Muscle of leg (tissue), 11 donors: ENCODE data around the gene GPRC5B. TPM values are rescaled to one million over a fixed set of nuclear protein-coding genes. Genes with fewer than 3 reads are reported as not detected.

Experiments
- DNase-seq: peaks from one replicate; pipeline ENCODE4 v3.0.0; 2013
- H3K27ac ChIP-seq: one replicate; pipeline ENCODE4 v1.5.1; 2013; ENCODE audit warnings: mild to moderate bottlenecking, low read length, control low read depth
- H3K27me3 ChIP-seq: one replicate; pipeline ENCODE4 v1.6.1; 2013; ENCODE audit warnings: low read length; ENCODE audit not compliant: control insufficient read depth, insufficient read depth
- H3K36me3 ChIP-seq: one replicate; pipeline ENCODE4 v1.6.1; 2013; ENCODE audit warnings: low read length; ENCODE audit not compliant: control insufficient read depth, insufficient read depth
- H3K4me1 ChIP-seq: one replicate; pipeline ENCODE4 v1.6.1; 2013; ENCODE audit warnings: low read length; ENCODE audit not compliant: control insufficient read depth, insufficient read depth
- H3K4me3 ChIP-seq: one replicate; pipeline ENCODE4 v1.5.1; 2013; ENCODE audit warnings: low read length, control low read depth
- H3K9me3 ChIP-seq: replicated peaks from 2 replicates; pipeline ENCODE4 v1.6.1; 2013; ENCODE audit warnings: low read depth, low read length; ENCODE audit not compliant: control insufficient read depth
- WGBS: methylation state at CpG from one replicate; pipeline ENCODE4 v1.1.5; 2013; ENCODE audit warnings: missing lambda C conversion rate; ENCODE audit not compliant: insufficient coverage; 5-methylcytosine and 5-hydroxymethylcytosine counted together
- polyA plus RNA-seq, 8 donors: library from polyadenylated mRNA; unstranded; fragments of 120-200 nt; gene quantifications; one replicate each; pipeline versions ENCODE4 v1.2.1 to v1.2.3, GENCODE V29; 2013; ENCODE audit warnings: inconsistent platforms in 1 of 8, low replicate concordance in 1 of 8; ENCODE audit not compliant: insufficient read length in 8 of 8, insufficient read depth in 1 of 8
- total RNA-seq: library from RNA; stranded (reverse); fragments of 120-200 nt; gene quantifications from one replicate; pipeline ENCODE4 v1.2.4, GENCODE V29; 2013

GPRC5B gene
- total and polyA plus RNA-seq, 9 donors: 39.9 to 92.0 (median 78.8) TPM

DNA sequence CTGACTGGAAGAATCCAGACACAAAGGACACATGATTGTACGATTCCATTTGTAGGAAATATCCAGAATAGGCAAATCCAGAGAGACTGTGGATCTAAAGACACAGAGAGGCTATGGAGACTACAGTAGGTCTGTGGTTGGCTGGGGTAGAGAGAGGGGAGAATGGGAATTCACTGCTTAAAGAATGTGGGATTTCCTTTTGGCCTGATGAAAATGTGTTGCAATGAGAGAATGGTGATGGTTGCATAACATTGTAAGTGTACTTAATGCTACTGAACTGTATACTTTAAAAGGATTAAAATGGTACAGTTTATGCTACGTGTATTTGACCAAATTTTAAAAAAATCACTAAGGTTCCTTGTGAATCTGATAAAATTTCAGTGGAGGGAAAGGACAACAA is 62.1 kb downstream of the GPRC5B start:
- no peaks in the 10 kb centered on the region for H3K4me1 ChIP-seq
- H3K27ac ChIP-seq: no peak overlapping the region
- H3K9me3 ChIP-seq: no peaks in the 10 kb centered on the region
- no peaks in the 10 kb centered on the region for H3K36me3 ChIP-seq
- no peak overlapping the region for H3K4me3 ChIP-seq
- WGBS: 45% methylated on average over 2 of the region's 2 CpGs
- peak; percentile 67 for DNase-seq
- H3K27me3 ChIP-seq: no peaks in the 10 kb centered on the region

DNA sequence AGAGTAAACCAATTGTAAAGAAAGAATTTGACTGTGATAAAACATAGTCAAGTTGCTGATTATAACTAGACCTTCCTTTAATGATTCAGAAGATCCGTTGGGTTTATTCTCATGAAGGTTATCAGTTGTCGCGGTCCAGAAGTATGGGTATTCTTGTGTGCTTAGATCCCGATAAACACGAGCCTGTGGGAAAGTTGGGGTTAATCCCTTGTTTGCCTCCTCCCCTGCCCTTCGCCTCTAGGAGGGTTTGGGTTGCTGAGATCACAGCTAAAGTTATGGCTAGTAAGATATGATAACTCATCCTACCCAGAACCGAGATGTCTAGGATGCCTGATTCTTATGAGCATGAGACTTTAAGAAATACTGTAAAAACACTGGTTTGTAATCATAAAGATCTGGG is 66.8 kb downstream of the GPRC5B start:
- no peaks in the 10 kb centered on the region for H3K36me3 ChIP-seq
- H3K4me1 ChIP-seq: no peaks in the 10 kb centered on the region
- no peak overlapping the region for H3K4me3 ChIP-seq
- no peak for DNase-seq
- peaks cover 6% of the 10 kb centered on the region for H3K9me3 ChIP-seq
- 87% methylated on average over 3 of the region's 7 CpGs for WGBS
- no peak overlapping the region for H3K27ac ChIP-seq
- no peaks in the 10 kb centered on the region for H3K27me3 ChIP-seq

DNA sequence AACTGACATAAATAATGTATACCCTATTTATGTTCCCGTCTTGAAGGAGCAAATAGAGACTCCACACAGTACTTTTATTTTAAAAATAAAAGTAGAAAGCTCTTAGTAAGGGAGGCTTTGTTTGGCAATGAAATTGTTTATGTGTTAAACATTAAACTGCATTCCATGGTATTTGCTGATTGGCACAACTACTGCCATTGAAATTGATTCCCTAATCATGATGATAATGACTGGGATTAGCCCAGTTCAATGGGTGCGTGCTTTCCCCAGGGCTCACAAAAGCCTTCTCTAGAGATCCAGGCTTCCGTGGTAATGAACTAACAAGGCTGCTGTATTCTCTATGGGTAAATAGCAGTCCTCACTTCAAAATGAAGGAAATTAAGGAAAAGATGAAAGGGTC is 67.5 kb downstream of the GPRC5B start:
- Histone ChIP-seq H3K27me3 (no peaks in the 10 kb centered on the region), H3K4me1 (no peaks in the 10 kb centered on the region), H3K36me3 (no peaks in the 10 kb centered on the region), H3K9me3 (peaks cover 7% of the 10 kb centered on the region), H3K27ac (no peak overlapping the region), H3K4me3 (no peak overlapping the region)
- no peak for DNase-seq
- WGBS: no CpG with 5 or more reads among the region's 3 CpGs

DNA sequence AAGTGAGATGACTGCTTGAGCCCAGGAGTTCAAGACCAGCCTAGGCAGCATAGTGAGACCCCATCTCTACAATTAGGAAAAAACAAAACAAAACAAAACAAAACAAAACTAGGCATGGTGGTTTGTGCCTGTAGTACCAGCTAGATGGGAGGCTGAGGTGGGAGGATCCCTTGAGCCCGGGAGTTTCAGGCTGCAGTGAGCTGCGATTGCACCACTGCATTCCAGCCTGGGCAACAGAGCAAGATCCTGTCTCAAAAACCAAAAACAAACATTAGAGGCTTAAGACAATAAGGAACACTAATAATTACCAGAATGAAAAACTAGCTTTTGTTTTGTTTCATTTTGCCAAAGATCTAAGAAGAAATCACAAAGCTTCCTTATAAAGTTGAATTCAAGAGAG is 69.2 kb downstream of the GPRC5B start:
- Histone ChIP-seq H3K27ac (peak overlapping the region; percentile 48), H3K4me1 (peaks cover 6% of the 10 kb centered on the region), H3K27me3 (no peaks in the 10 kb centered on the region), H3K4me3 (no peak overlapping the region), H3K9me3 (peaks cover 7% of the 10 kb centered on the region), H3K36me3 (no peaks in the 10 kb centered on the region)
- DNase-seq: no peak
- WGBS: no CpG with 5 or more reads among the region's 2 CpGs

DNA sequence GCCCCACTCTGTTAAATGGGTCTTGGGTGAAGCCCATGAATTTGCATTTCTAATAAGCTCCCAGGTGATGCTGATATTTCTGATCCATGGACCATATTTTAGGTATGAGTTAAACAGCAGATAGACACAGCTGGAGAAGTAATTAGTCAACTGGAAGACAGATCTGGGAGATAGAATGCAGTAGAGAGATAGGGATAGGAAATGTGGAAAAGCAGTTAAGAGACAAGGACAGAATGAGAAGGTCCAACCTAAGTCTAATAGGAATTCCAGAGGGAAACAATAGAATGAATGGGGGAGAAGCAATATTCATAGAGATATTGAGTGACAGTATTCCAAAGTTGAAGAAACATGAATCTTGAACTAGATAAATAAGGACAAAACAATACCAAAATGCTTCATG is 71.7 kb downstream of the GPRC5B start:
- Histone ChIP-seq H3K9me3 (peaks cover 7% of the 10 kb centered on the region), H3K27ac (no peak overlapping the region)
- DNase-seq: no peak

DNA sequence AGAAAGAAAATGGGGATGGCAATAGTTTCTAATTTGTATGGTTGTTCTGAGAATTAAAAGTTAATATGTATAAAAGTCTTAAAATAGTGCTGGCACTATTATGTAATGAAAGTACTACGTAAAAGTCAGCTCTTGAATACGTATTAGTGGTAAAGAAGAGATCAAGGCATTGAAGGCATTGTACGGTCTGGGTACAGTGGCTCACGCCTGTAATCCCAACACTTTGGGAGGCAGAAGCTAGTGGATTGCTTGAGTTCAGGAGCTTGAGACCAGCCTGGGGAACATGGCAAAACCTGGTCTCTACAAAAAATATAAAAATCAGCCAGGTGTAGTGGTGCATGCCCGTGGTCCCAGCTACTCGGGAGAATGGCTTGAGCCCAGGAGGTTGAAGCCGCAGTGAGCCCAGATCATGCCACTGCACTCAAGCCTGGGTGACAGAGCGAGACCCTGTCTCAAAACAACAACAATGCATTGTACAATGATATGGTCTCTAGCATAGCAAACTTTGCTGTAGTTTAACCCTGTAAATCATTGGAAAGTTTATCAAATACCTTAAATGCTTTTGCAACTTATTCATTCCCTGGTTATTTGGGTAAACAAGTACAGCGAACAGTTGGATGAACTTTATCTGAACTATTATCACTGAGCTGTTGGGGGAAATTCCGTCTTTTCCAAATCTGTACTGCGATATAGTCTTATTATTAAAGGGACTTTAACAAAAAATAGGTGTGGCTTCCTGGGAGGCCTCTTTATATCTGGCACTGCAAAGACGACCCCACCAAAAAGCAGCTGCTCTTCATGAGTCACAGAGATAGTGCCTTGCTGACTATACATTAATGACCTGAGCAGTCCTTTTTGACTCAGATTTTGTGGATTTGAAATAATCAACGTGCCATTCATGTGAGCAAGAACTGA is 73.6 kb downstream of the GPRC5B start:
- WGBS: 59% methylated on average over 4 of the region's 13 CpGs
- Histone ChIP-seq H3K4me3 (no peak overlapping the region), H3K27me3 (no peaks in the 10 kb centered on the region), H3K36me3 (no peaks in the 10 kb centered on the region), H3K9me3 (peaks cover 11% of the 10 kb centered on the region), H3K27ac (peak overlapping the region; percentile 65), H3K4me1 (peaks cover 16% of the 10 kb centered on the region)
- peak; percentile 82 for DNase-seq

More for the DNA sequence above, 71.7 kb downstream of the GPRC5B start:
- Histone ChIP-seq H3K27me3 (no peaks in the 10 kb centered on the region), H3K4me1 (peaks cover 14% of the 10 kb centered on the region), H3K4me3 (no peak overlapping the region), H3K36me3 (no peaks in the 10 kb centered on the region)

DNA sequence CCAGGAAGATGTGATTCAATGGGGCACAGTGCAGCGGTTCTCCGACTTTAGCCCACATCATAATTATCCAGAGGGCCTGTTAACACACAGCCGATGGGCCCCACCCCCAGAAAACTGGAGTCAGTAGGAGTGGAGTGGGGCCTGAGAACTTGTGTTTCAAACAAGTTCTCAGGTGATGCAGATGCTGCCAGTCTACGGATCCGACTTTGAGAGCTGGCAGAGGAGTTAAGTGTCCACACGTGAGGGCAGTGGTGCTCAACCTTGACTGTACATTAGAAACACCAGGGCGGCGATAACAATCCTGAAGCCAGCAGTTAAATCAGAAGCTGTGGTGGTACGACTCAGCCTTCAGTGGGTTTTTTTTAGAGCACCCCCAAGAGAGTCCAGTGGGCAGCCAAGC is 75.0 kb downstream of the GPRC5B start:
- H3K27me3 ChIP-seq: no peaks in the 10 kb centered on the region
- peaks cover 18% of the 10 kb centered on the region for H3K9me3 ChIP-seq
- no peak overlapping the region for H3K4me3 ChIP-seq
- WGBS: 95% methylated on average over 8 of the region's 9 CpGs
- no peak for DNase-seq
- peaks cover 20% of the 10 kb centered on the region for H3K4me1 ChIP-seq
- H3K36me3 ChIP-seq: no peaks in the 10 kb centered on the region
- peak overlapping the region; percentile 65 for H3K27ac ChIP-seq

DNA sequence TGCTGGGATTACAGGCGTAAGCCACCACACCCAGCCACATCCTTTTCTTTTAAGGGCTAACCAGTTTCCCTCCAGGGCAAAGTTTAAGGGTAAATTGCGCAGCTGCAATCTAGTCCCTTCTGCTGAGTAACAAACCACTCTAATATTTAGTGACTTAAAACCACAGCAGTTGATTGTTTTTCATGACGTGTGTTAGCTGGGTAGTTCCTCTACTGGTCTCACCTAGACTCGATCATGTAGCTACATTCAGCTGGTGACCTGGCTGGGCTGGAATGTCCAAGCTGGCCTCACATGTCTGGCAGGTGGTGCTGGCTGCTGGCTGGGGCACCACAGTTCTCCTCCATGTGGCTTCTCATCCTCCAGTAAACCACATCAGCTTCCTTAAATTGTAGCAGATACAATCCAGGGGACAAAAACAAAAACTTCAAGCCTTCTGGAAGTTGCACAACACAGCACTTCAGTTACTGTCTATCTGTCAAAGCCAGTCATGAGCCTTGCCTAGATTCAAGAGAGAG is 75.5 kb downstream of the GPRC5B start:
- Histone ChIP-seq H3K36me3 (no peaks in the 10 kb centered on the region), H3K9me3 (peaks cover 18% of the 10 kb centered on the region), H3K27ac (peak overlapping the region; percentile 65), H3K27me3 (no peaks in the 10 kb centered on the region), H3K4me1 (peaks cover 25% of the 10 kb centered on the region), H3K4me3 (no peak overlapping the region)
- WGBS: no CpG with 5 or more reads among the region's 4 CpGs
- peak; percentile 61 for DNase-seq

DNA sequence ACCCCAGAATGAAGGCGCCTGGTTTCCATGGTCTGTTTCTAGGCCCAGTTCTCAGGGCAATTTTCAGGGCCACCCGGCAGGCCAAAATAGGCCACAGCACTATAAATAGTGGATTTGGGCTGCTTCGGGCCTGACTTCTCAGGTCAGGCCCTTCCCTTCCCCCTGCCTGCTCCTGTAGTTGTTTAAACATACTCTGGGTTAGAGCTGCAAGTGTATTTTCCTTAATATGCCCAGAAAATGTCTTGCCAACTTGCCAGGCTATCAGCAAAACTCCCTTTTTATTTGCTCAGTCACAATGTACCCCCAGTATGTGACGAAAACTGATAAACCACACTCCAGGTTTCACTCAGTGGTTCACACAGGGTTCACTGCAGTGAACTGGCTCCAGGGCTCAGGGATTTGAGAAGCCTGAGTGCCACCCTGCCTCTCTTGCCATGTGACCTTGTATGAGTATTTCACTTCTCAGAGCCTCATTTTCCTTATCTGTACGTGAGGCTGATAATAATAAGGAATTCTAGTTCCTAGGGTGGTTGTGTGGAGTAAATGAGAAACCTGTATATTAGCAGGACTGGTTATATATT is 76.5 kb downstream of the GPRC5B start:
- Histone ChIP-seq H3K27ac (peak overlapping the region; percentile 65), H3K36me3 (no peaks in the 10 kb centered on the region), H3K27me3 (no peaks in the 10 kb centered on the region), H3K4me3 (no peak overlapping the region), H3K4me1 (peaks cover 27% of the 10 kb centered on the region), H3K9me3 (peaks cover 14% of the 10 kb centered on the region)
- 93% methylated on average over 2 of the region's 5 CpGs for WGBS
- DNase-seq: no peak
